GM19099 (cell line): ENCODE results near the gene COX7B.

Experiments used
- POLR2A ChIP-seq: IDR thresholded peaks from 3 replicates; pipeline ENCODE4 v1.6.1; 2011; ENCODE audit warnings: low read depth; ENCODE audit not compliant: insufficient read length; ENCODE audit errors: extremely low read depth

Gene COX7B, protein sequence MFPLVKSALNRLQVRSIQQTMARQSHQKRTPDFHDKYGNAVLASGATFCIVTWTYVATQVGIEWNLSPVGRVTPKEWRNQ

DNA sequence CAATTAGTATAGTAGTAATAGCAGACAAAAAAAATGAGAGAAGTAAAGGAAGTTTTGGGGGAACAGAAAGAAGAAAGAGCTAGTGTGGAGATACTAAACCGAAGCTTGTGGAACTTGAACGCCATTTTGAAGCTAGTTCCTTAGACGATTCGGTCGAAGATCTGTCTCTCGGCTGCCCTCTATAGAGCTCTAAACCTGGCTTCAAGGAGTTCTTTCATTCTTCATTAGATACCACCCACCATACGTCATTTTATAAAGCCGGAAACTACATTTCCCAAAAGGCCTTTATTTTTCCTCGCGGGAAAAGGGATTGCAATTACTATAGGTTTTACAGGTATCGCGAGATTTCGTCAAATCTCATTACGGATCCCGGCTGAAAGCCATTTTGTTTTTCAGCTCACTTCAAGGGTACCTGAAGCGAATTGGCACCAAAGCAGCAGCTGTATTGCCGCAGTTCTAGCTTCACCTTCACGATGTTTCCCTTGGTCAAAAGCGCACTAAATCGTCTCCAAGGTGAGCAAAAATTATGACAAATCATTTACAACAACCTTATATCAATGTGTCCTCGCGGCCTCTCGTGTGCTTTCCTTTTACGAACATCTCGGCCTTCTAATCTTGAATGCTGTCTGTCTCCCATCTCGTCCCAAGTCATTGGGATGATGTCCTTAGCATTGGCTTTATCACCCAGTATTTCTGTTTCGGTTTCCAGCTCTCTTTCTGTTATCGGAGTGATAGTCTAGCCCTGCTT is at the start of gene COX7B:
Gene COX7B, plus strand, starts transcription at position 388 of the 748 bp plus-strand sequence. Its CDS starts 86 bp downstream, at position 474.
- TF ChIP-seq POLR2A = peak; percentile 74

DNA sequence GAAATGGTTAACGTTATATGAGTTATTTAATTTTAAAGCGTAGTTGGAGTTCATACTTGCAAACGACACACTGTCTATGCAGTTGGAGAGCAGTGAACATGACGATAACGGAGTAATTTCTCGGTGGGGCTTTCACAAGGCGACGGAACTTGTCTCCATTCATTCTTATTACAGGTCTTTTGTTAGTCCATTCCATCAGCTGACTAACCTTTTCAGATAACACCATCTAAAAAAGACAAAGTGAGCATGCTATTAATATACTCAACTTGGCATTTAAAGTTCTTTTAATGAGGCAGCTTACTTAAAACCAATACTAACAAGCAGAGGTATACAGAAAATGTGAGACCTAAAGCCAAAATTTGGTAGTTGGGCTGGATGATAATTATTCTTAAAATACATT is 23.9 kb upstream of the COX7B start:
- no peak for TF ChIP-seq POLR2A

DNA sequence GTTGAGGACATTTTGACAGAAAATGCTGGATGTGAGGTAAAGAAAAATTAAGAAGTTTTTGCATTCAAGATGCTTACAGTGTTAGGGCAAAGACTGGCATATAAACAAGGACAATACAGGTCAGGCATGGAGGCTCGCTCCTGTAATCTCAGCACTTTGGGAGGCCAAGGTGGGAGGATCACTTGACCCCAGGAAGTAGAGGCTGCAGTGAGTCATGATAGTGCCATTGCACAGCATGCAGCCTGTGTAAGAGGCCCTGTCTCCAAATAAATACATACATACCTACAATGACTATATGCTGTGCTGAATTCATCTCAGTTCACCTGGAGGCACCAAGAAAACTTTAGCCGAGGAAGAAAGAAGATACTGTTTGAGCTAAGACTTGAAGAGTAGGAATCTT is 6.4 kb upstream of the COX7B start:
- no peak for TF ChIP-seq POLR2A

DNA sequence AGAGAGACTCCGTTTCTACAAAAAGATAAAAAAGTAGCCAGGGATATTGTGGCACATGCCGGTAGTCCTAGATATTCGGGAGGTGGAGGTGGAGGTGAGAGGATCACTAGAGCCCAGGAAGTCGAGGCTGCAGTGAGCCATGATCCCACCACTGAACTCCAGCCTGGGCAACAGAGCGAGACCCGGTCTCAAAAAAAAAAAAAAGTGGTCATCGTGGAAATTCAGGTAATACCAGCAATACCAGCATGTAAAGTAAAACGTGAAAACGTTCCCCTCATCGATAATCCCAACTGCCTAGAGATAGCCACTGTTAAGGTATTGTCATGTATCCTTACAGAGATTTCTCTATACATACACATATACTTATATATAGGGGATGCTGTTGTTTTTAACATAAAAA is 5.6 kb upstream of the COX7B start:
- TF ChIP-seq POLR2A = no peak

DNA sequence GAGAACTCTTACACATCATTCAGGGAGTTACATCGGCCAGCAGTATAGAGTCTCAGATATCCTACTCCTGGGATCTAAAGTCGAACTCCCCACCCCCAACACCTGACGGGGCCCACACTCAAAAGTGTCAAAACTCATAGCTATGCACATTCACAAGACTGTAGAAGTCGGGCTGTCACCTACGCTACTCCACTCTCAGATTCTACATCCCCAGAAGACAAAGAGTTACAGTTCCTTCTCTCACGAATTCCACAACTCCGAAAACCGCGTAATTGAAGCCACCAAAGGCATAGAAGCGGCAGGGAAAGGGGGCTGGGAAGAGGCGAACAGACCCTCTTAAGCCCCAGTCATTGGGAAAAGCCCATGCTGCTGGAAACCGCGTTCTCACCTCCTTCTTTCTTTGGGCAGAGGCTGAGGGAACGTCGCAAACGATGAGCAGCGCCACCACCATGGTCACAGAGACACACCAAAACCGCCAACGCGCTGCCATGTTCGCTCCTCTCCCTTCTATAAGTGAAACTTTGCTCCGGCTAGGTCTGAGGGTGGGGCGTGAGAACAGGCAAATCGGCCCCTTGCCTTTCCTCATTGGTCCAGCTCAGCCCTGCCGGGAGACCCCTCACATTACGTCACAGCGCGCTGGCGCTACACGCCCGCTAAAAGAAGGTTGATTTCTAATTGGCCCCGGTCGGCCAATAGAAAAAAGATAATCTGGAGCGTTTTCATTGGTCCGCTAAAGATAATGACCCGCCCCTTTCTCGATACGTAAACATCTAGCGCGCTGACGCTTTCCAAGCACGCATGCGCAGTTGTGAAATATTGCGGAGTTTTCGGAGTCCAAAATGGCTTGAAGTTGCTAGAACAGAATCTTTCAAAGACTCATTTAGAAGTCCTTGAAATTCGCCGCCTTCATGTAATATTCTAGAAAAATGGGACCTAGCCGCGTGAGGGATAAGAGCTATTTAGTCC is 4.1 kb upstream of the COX7B start, which contains the start of gene MAGT1:
Gene MAGT1, minus strand, starts transcription at position 515 of the 966 bp plus-strand sequence. Its CDS starts 25 bp downstream, at position 490.
- TF ChIP-seq POLR2A = peak; percentile 90

DNA sequence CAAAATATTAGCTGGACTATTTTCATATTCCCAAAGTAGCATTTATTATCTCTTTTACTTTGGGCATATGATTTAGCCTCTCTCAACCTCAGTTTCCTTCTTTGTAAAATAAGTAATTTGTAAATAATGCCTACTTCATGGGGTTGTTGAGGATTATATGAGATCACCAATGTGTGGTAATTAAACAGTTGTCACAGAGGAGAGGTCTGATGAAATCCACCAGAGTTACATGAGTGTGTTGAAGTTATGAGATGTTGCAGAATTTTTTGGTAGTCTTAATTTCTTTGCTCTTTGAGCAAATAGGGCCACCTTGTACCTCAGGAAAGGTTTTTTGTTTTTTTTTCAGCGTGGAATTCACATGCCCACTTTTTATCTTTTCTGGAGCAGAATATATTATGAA is 1.4 kb downstream of the COX7B start:
- no peak for TF ChIP-seq POLR2A

DNA sequence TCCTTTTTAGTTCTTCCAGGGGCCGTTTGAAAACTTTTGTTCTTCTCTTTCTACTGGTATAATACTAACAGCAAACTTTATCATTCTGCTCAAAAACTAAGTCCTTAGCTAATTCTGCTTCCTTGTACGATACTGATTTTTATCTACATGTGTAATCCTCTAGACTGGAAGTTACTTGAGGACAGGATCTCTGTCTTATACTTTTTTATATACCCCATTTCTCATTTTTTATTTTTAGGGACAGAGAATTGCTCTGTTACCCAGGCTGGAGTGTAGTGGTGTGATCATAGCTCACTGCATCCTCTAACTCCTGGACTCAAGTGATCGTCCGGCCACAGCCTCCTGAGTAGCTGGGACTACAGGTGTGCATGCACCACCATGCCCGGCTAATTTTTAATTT is 2.2 kb downstream of the COX7B start:
- no peak for TF ChIP-seq POLR2A

DNA sequence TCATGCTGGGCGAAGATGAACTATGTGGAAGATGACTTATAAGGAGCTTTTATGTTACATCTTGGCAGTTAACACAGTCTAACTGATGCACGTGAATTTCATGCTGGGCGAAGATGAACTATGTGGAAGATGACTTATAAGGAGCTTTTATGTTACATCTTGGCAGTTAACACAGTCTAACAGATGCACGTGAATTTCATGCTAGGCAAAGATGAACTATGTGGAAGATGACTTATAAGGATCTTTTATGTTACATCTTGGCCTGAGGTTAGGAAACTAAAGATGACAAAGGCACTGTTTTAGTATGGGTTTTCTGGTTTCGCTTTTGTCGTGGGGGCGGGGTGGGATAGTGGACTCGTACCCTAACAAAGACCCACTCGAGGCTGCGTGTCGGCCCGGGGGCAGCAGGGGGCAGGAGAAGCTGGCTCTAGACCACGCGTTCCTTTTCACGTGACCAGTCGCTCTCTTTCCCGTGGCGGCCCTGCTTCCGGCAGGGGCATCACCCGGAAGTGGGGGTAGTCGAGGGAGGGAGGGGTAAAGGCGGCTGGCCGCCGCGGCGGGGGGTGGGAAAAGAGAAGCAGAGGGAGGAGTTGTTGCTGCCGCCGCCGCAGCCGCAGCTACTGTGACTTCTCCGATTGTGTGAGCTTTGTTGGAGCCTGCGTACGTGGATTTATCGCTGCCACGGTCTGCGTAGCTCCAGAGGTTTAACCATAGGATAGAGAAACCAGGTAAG is 11.0 kb downstream of the COX7B start, which contains the start of gene ATP7A:
Gene ATP7A, plus strand, starts transcription at position 586 of the 733 bp plus-strand sequence. CDS start 60,949 bp downstream, outside the sequence.
- TF ChIP-seq POLR2A = peak; percentile 70

DNA sequence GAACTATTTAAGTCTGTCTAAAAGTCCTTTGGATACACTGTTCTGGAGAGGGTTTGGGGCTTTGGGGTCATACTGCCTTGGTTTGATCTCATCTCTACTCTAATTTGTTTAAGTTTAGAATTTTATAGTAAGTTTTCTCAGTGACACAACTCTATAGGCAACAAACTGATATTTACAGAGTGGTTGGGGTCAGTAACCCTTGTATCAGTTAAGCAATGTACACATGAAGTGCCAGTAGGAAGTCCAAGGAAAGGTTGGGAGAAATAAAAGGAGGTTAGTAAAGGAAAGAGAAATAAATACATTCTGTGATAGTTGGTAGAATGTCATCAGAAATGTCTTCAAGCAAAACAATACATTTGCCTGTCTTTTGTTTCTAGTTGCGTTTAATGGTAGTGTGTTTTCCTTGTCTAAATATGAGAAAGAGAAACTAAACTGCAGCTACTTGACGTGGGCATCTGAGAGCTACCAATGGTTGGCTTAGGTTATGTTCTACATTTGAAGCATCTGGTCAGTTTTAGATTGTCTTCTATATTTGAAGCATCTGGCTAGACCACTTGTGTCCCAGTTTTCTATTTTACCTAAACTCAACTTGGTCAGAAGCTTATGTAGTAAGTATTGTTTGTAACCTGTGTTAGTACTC is 18.1 kb downstream of the COX7B start:
- TF ChIP-seq POLR2A = no peak

DNA sequence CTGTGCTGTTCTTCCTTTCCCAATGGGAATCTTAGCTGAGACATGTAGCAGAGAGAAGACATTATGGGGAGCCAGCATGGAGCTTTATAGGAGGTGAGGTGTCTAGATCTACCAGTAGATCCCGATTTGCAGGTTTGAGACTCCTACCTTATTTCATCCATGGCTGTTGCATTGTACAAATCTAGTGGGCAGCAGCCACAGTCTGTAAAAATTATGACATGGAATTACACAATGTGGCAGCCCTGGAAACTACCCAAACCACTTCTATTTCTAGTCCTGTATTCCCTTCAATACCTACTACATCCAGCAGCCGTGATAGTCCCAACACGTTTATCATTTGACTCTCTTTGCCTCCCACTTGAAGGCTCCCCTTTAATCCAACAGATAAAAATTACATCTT is 19.3 kb downstream of the COX7B start:
- no peak for TF ChIP-seq POLR2A

DNA sequence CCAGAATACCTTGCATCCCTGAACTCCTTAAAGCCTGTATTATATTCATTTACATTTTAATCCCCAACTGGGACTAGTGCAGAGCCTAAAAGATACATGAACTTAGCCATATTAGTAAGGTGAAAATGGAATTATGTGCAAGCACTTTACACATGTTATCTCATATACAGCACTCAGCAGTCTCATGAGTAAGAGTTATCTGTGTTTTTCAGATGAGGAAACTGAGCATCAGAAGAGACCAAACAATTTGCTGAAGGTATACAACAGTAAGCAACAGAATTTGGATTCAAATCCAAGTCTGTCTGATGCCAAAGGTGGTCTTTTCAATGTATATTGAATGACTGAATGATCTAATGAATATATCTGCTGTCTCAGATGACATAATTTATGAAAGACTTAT is 23.5 kb downstream of the COX7B start:
- TF ChIP-seq POLR2A = no peak

DNA sequence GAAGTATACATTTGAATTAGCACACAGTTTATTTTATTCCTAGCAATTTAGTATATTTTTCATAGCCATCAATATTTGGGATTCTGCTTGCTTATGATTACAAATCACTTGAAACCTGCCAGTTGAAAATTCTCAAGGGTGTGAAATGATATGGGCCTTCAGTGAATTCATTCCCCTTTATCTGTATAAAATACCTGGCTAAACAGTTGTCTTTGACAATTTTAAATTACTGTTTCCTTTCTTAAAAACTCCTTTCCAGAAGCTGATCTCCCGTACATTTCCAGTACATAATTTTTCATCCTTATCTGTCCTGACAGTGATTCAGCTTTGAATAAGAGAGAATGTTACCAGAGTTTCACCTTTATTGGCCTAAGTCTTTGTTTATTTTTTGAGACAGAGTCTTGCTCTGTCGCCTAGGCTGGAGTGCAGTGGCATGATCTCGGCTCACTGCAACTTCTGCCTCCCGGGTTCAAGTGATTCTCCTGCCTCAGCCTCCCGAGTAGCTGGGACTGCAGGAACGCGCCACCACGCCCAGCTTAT is 25.1 kb downstream of the COX7B start:
- TF ChIP-seq POLR2A = no peak

DNA sequence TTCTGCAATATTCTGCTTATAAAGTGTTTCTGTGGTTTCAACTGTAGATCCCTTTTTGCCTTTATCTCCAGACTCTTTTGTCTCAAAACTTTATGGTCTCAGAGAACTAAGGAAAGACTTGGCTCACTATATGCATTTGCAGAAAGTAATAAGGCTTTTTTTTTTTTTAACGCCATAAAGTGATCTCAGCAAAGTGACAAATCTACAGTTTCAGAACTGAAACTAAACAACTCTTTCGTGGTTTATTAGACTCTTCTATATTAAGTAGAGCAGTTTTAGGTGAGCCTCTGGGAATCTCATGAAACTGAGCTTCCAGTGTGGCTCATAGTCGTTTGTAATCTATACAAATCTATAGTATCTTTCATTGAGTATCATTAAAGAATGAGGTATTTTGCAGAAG is 26.5 kb downstream of the COX7B start:
- no peak for TF ChIP-seq POLR2A

DNA sequence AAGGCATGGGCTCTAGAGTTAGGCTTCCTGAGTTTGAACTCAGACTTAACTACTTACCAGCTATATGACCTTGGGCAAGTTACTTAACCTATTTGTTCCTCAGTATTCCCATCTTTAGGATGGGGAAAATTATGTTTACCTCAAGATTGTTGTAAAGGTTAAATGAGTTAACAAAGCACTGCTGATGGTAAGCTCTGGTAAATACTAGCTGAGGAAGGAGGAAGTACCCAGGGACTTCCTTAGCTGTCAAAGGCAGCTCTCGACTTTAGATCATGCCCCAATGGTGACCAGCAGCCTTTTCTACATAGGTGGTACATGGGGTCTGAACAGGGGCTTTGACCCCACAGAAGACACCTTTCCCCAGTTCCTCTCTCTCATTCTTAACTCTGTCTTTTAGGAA is 31.3 kb downstream of the COX7B start:
- no peak for TF ChIP-seq POLR2A
